ENCODE measurements around the gene PDZRN4.
A peak's percentile ranks its signal among the peaks of the same experiment; 100 is the strongest.

The PDZRN4 gene

GRCh38 chr12:41512497-41512896, 324.4 kb downstream of the PDZRN4 start:
- TF ChIP-seq CTCF (conservative IDR thresholded peaks at IDR 0.05; ENCODE audit: low read depth, low read length): no peak
- DNase-seq (ENCODE audit: low read depth): no peak
- H3K4me3 ChIP-seq (ENCODE audit: low read length): no peak overlapping the region

- no peak for TF ChIP-seq CTCF (conservative IDR thresholded peaks at IDR 0.05; ENCODE audit: low read depth, low read length)
- no peak overlapping the region for H3K4me3 ChIP-seq (ENCODE audit: low read length)
- peak; percentile 85 for DNase-seq (ENCODE audit: low read depth)
Observed at GRCh38 chr12:41514021-41514777, 326.1 kb downstream of the PDZRN4 start.

GRCh38 chr12:41514907-41515306, 326.8 kb downstream of the PDZRN4 start:
- H3K4me3 ChIP-seq (ENCODE audit: low read length): no peak overlapping the region
- no peak for DNase-seq (ENCODE audit: low read depth)
- no peak for TF ChIP-seq CTCF (conservative IDR thresholded peaks at IDR 0.05; ENCODE audit: low read depth, low read length)

GRCh38 chr12:41515953-41516352, 327.8 kb downstream of the PDZRN4 start:
- no peak overlapping the region for H3K4me3 ChIP-seq (ENCODE audit: low read length)
- no peak for TF ChIP-seq CTCF (conservative IDR thresholded peaks at IDR 0.05; ENCODE audit: low read depth, low read length)
- no peak for DNase-seq (ENCODE audit: low read depth)

- no peak for TF ChIP-seq CTCF (conservative IDR thresholded peaks at IDR 0.05; ENCODE audit: low read depth, low read length)
- no peak for DNase-seq (ENCODE audit: low read depth)
- H3K4me3 ChIP-seq (ENCODE audit: low read length): no peak overlapping the region
Observed at GRCh38 chr12:41520869-41521268, 332.7 kb downstream of the PDZRN4 start.

GRCh38 chr12:41521872-41522379, 333.8 kb downstream of the PDZRN4 start:
- TF ChIP-seq CTCF (conservative IDR thresholded peaks at IDR 0.05; ENCODE audit: low read depth, low read length): no peak
- peak; percentile 90 for DNase-seq (ENCODE audit: low read depth)
- H3K4me3 ChIP-seq (ENCODE audit: low read length): no peak overlapping the region

GRCh38 chr12:41527062-41527461, 338.9 kb downstream of the PDZRN4 start:
- TF ChIP-seq CTCF (conservative IDR thresholded peaks at IDR 0.05; ENCODE audit: low read depth, low read length): no peak

More at GRCh38 chr12:41527062-41527461, 338.9 kb downstream of the PDZRN4 start:
- no peak for DNase-seq (ENCODE audit: low read depth)
- no peak overlapping the region for H3K4me3 ChIP-seq (ENCODE audit: low read length)

Data from retinal pigment epithelial cell (primary cell).